IPS-15b (cell line): ENCODE measurements around the gene PTPRM.

Source experiments
- H3K27me3 ChIP-seq: one replicate; pipeline ENCODE4 v1.6.1; 2013; ENCODE audit warnings: low read length; ENCODE audit not compliant: control insufficient read depth, insufficient read depth
- H3K36me3 ChIP-seq: one replicate; pipeline ENCODE4 v1.6.1; 2013; ENCODE audit warnings: low read length; ENCODE audit not compliant: control insufficient read depth, insufficient read depth
- H3K4me1 ChIP-seq: one replicate; pipeline ENCODE4 v1.6.1; 2013; ENCODE audit warnings: mild to moderate bottlenecking, low read length; ENCODE audit not compliant: control insufficient read depth, insufficient read depth
- H3K4me3 ChIP-seq: one replicate; pipeline ENCODE4 v1.5.1; 2013; ENCODE audit warnings: low read depth, low read length
- H3K9ac ChIP-seq: one replicate; pipeline ENCODE4 v1.6.1; 2013; ENCODE audit warnings: low read depth, mild to moderate bottlenecking, low read length
- H3K9me3 ChIP-seq: one replicate; pipeline ENCODE4 v1.6.1; 2013; ENCODE audit warnings: mild to moderate bottlenecking, low read length; ENCODE audit not compliant: control insufficient read depth, insufficient read depth

Gene PTPRM

GRCh38 chr18:8389391-8390340, 822.5 kb downstream of the PTPRM start:
- Histone ChIP-seq H3K36me3 (no peaks in the 10 kb centered on the region), H3K9me3 (no peaks in the 10 kb centered on the region), H3K27me3 (no peaks in the 10 kb centered on the region), H3K4me3 (no peak overlapping the region), H3K4me1 (peaks cover under 1% of the 10 kb centered on the region), H3K9ac (no peak overlapping the region)

GRCh38 chr18:8391068-8391467, 824.0 kb downstream of the PTPRM start:
- H3K36me3 ChIP-seq = no peaks in the 10 kb centered on the region
- H3K27me3 ChIP-seq = no peaks in the 10 kb centered on the region
- no peak overlapping the region for H3K9ac ChIP-seq
- H3K4me3 ChIP-seq = no peak overlapping the region
- H3K4me1 ChIP-seq = peaks cover 2% of the 10 kb centered on the region
- H3K9me3 ChIP-seq = no peaks in the 10 kb centered on the region

GRCh38 chr18:8396254-8396653, 829.1 kb downstream of the PTPRM start:
- Histone ChIP-seq H3K36me3 (no peaks in the 10 kb centered on the region), H3K4me3 (no peak overlapping the region), H3K4me1 (peaks cover 2% of the 10 kb centered on the region), H3K9me3 (no peaks in the 10 kb centered on the region), H3K27me3 (no peaks in the 10 kb centered on the region), H3K9ac (no peak overlapping the region)

- peaks cover 2% of the 10 kb centered on the region for H3K4me1 ChIP-seq
- no peak overlapping the region for H3K4me3 ChIP-seq
- H3K36me3 ChIP-seq = no peaks in the 10 kb centered on the region
- no peak overlapping the region for H3K9ac ChIP-seq
- H3K27me3 ChIP-seq = no peaks in the 10 kb centered on the region
- no peaks in the 10 kb centered on the region for H3K9me3 ChIP-seq
Measured at GRCh38 chr18:8397034-8397433, 829.9 kb downstream of the PTPRM start.

- no peaks in the 10 kb centered on the region for H3K27me3 ChIP-seq
- H3K9me3 ChIP-seq = no peaks in the 10 kb centered on the region
- H3K4me1 ChIP-seq = peaks cover 2% of the 10 kb centered on the region
- no peak overlapping the region for H3K9ac ChIP-seq
- H3K4me3 ChIP-seq = no peak overlapping the region
- H3K36me3 ChIP-seq = no peaks in the 10 kb centered on the region
Measured at GRCh38 chr18:8399138-8399537, 832.0 kb downstream of the PTPRM start.

- H3K27me3 ChIP-seq = no peaks in the 10 kb centered on the region
- H3K4me1 ChIP-seq = no peaks in the 10 kb centered on the region
- H3K9ac ChIP-seq = no peak overlapping the region
- H3K4me3 ChIP-seq = no peak overlapping the region
- no peaks in the 10 kb centered on the region for H3K36me3 ChIP-seq
- H3K9me3 ChIP-seq = no peaks in the 10 kb centered on the region
Measured at GRCh38 chr18:8400193-8400752, 833.2 kb downstream of the PTPRM start.

GRCh38 chr18:8400825-8401224, 833.7 kb downstream of the PTPRM start:
- no peaks in the 10 kb centered on the region for H3K36me3 ChIP-seq
- no peaks in the 10 kb centered on the region for H3K4me1 ChIP-seq
- no peaks in the 10 kb centered on the region for H3K27me3 ChIP-seq
- no peak overlapping the region for H3K4me3 ChIP-seq
- H3K9me3 ChIP-seq = no peaks in the 10 kb centered on the region
- H3K9ac ChIP-seq = no peak overlapping the region

GRCh38 chr18:8401606-8402005, 834.5 kb downstream of the PTPRM start:
- Histone ChIP-seq H3K9ac (no peak overlapping the region), H3K4me3 (no peak overlapping the region), H3K36me3 (no peaks in the 10 kb centered on the region), H3K9me3 (no peaks in the 10 kb centered on the region), H3K27me3 (no peaks in the 10 kb centered on the region), H3K4me1 (no peaks in the 10 kb centered on the region)

GRCh38 chr18:8402237-8402636, 835.1 kb downstream of the PTPRM start:
- H3K4me3 ChIP-seq = no peak overlapping the region
- H3K27me3 ChIP-seq = no peaks in the 10 kb centered on the region
- H3K4me1 ChIP-seq = no peaks in the 10 kb centered on the region
- H3K36me3 ChIP-seq = no peaks in the 10 kb centered on the region
- H3K9me3 ChIP-seq = no peaks in the 10 kb centered on the region
- H3K9ac ChIP-seq = no peak overlapping the region

GRCh38 chr18:8403713-8404112, 836.6 kb downstream of the PTPRM start:
- no peak overlapping the region for H3K9ac ChIP-seq
- no peak overlapping the region for H3K4me3 ChIP-seq
- H3K36me3 ChIP-seq = no peaks in the 10 kb centered on the region
- no peaks in the 10 kb centered on the region for H3K4me1 ChIP-seq
- H3K27me3 ChIP-seq = no peaks in the 10 kb centered on the region
- H3K9me3 ChIP-seq = no peaks in the 10 kb centered on the region

- Histone ChIP-seq H3K4me3 (no peak overlapping the region), H3K4me1 (no peaks in the 10 kb centered on the region), H3K36me3 (no peaks in the 10 kb centered on the region), H3K9me3 (no peaks in the 10 kb centered on the region), H3K27me3 (no peaks in the 10 kb centered on the region), H3K9ac (no peak overlapping the region)
Measured at GRCh38 chr18:8406186-8406867, 839.2 kb downstream of the PTPRM start.

GRCh38 chr18:8406868-8407250, 839.7 kb downstream of the PTPRM start:
- H3K27me3 ChIP-seq = no peaks in the 10 kb centered on the region
- H3K9ac ChIP-seq = no peak overlapping the region
- no peak overlapping the region for H3K4me3 ChIP-seq
- H3K9me3 ChIP-seq = no peaks in the 10 kb centered on the region
- no peaks in the 10 kb centered on the region for H3K36me3 ChIP-seq
- no peaks in the 10 kb centered on the region for H3K4me1 ChIP-seq
